ENCODE data around the gene PIGP. TPM values are rescaled to one million over a fixed set of nuclear protein-coding genes. Genes with fewer than 3 reads are reported as not detected.
"Not testable (repeated sequence)": the region's sequence is repeated elsewhere in the genome, so short reads cannot be mapped to it uniquely, and the experiment has no call there.

PIGP gene
- total RNA-seq, 1 donor from 2014 or later, result 37.6 TPM

DNA sequence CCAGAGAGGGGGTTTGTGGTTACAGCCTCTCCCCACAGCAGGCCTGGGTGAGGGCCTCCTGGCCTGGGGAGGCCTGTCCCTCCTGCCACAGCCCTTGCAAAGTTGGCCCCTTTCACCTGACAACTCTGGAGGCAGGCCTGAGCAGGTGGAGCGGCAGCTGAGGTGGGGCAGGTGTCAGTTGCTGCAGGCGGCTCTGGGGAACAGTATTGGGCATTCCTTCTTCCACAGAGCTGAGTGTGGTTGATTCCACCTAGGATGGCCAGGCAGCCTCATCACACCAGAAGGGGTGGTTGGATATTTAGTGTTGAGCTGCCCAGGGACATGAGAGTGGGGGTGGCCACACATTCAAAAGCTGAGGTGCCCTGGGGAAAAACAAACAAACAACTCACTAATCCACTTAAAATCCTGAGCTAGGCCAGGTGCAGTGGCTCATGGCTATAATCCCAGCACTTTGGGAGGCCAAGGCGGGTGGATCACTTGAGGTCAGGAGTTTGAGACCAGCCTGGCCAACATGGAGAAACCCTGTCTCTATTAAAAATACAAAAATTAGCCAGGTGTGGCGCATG is 31.1 kb downstream of the PIGP start:
- no peak overlapping the region for H3K4me3 ChIP-seq
- H3K27me3 ChIP-seq (ENCODE audit: low read depth), result peaks cover 4% of the 10 kb centered on the region
- TF ChIP-seq, protein P1, sequence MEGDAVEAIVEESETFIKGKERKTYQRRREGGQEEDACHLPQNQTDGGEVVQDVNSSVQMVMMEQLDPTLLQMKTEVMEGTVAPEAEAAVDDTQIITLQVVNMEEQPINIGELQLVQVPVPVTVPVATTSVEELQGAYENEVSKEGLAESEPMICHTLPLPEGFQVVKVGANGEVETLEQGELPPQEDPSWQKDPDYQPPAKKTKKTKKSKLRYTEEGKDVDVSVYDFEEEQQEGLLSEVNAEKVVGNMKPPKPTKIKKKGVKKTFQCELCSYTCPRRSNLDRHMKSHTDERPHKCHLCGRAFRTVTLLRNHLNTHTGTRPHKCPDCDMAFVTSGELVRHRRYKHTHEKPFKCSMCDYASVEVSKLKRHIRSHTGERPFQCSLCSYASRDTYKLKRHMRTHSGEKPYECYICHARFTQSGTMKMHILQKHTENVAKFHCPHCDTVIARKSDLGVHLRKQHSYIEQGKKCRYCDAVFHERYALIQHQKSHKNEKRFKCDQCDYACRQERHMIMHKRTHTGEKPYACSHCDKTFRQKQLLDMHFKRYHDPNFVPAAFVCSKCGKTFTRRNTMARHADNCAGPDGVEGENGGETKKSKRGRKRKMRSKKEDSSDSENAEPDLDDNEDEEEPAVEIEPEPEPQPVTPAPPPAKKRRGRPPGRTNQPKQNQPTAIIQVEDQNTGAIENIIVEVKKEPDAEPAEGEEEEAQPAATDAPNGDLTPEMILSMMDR (IDR thresholded peaks at IDR 0.05; ENCODE audit: borderline replicate concordance), result no peak
- H3K9me3 ChIP-seq (replicated peaks), result no peaks in the 10 kb centered on the region
- no peak for DNase-seq
- intact Hi-C loops (cut with micrococcal nuclease), result no loop called here
- H3K27ac ChIP-seq (replicated peaks), result no peak overlapping the region
- H3K4me1 ChIP-seq, result no peaks in the 10 kb centered on the region
- H3K36me3 ChIP-seq, result no peaks in the 10 kb centered on the region

DNA sequence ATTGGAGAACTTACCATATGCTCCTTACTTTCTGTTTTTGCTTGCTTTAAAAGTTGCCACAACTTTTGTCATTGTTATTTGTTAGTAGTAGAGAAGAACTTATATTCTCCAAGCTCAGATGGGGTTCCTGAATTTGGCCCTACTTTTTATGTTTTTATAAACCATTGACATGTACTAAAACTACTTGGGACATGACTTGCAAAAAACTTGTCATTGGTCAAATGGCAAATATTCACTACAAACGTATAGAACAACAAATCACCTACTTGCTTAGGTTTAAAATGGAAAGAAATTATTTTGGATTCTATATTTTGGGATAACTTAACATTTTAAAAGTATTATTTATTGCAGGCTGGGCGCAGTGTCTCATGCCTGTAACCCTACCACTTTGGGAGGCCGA is 32.7 kb downstream of the PIGP start:
- no peaks in the 10 kb centered on the region for H3K36me3 ChIP-seq
- no peak for DNase-seq
- no peak overlapping the region for H3K27ac ChIP-seq (replicated peaks)
- H3K27me3 ChIP-seq (ENCODE audit: low read depth), result no peaks in the 10 kb centered on the region
- no peaks in the 10 kb centered on the region for H3K4me1 ChIP-seq
- no peak overlapping the region for H3K4me3 ChIP-seq
- TF ChIP-seq, protein P1 (IDR thresholded peaks at IDR 0.05; ENCODE audit: borderline replicate concordance), result no peak
- intact Hi-C loops (cut with micrococcal nuclease), result no loop called here
- no peaks in the 10 kb centered on the region for H3K9me3 ChIP-seq (replicated peaks)

DNA sequence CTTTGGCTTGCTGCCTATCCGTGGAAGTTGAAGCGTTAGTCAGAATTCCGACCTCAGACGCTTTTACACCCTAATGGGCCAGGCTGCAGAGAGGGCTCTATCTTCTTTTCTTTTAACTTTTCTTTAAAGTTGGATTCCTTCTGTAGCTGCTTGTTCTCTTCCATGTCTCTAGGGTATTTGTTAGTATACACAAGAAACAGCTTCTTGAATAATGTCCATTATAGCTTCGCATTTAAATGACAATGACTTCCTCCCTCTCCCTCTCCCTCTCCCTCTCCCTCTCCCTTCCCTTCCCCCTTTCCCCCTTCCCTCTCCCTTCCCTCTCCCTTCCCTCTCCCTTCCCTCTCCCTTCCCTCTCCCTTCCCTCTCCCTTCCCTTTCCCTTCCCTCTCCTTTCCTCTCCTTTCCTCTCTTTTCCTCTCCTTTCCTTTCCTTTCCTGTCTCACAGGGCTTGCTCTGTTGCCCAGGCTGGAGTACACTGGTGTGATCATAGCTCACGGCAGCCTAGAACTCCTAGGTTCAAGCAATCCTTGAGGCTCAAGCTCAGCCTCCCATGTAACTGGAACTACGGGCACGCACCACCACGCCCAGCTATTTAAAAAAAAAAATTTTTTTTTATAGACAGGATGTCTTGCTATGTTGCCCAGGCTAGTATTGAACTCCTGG is 33.3 kb downstream of the PIGP start:
- Histone ChIP-seq H3K4me1 (no peaks in the 10 kb centered on the region), H3K36me3 (no peaks in the 10 kb centered on the region), H3K4me3 (no peak overlapping the region), H3K27ac (replicated peaks) (no peak overlapping the region), H3K9me3 (replicated peaks) (no peaks in the 10 kb centered on the region), H3K27me3 (ENCODE audit: low read depth) (no peaks in the 10 kb centered on the region)
- TF ChIP-seq, protein P1 (IDR thresholded peaks at IDR 0.05; ENCODE audit: borderline replicate concordance), result no peak
- DNase-seq, result no peak
- intact Hi-C loops (cut with micrococcal nuclease), result no loop called here

DNA sequence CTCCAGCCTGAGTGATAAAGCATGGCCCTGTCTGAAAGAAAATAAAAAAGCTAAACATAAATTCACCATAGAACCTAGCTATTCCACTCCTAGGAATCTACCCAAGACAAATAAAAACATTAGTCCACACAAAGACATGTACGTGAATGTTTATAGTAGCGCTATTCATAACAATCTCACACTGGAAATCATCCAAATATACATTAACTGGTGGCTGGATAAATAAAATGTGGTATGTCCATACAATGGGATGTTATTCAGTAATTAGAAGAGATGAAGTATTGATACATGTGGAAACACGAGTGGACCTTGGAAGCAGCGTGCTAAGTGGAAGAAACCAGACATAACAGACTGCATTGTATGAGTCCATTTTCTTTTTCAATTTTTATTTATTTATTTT is 36.7 kb downstream of the PIGP start:
- Histone ChIP-seq H3K9me3 (replicated peaks) (no peaks in the 10 kb centered on the region), H3K4me1 (no peaks in the 10 kb centered on the region), H3K27ac (replicated peaks) (no peak overlapping the region), H3K4me3 (no peak overlapping the region), H3K27me3 (ENCODE audit: low read depth) (peaks cover 19% of the 10 kb centered on the region), H3K36me3 (no peaks in the 10 kb centered on the region)
- TF ChIP-seq, protein P1 (IDR thresholded peaks at IDR 0.05; ENCODE audit: borderline replicate concordance), result no peak
- DNase-seq, result no peak
- intact Hi-C loops (cut with micrococcal nuclease), result no loop called here

DNA sequence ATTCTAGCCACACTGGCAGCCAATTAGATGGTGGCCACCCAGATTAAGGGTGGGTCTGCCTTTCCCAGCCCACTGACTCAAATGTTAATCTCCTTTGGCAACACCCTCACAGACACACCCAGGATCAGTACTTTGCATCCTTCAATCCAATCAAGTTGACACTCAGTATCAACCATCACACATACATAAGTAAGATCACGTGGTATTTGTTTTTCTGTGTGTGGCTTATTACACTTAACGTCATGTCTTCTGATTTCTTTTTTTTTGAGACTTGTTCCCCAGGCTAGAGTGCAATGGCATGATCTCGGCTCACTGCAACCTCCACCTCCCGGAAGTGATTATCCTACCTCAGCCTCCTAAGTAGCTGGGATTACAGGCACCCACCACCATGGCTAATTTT is 38.5 kb downstream of the PIGP start:
- H3K9me3 ChIP-seq (replicated peaks); H3K36me3 ChIP-seq; H3K27ac ChIP-seq (replicated peaks); intact Hi-C loops (cut with micrococcal nuclease); DNase-seq; H3K4me3 ChIP-seq; H3K4me1 ChIP-seq: not testable (repeated sequence)
- peaks cover 19% of the 10 kb centered on the region for H3K27me3 ChIP-seq (ENCODE audit: low read depth)

DNA sequence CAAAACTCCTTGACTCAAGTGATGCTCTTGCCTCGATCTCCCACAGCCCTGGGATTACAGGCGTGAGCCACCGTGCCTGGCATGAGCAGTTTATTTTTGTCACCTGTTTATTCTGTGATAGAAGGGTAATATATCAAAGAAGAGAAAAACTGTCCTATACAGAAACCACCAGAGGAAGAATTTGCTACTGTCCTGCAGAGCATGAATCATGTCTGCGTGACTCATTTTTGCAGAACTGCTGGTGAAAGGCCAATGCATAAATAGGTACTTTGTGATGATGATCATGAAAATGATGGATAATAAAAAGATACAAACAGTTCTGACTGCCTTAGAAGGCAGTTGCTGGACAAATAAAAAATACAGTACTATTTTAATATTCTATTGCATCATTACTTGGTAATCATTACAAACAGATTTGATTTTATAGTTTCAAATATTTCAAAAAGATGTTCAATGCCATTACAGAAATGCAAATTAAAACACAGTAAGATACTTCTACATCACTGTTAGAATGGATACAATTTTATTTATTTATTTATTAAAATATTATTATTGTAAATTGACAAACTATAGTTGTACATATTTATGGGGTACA is 39.9 kb downstream of the PIGP start:
- no peak for DNase-seq
- no peaks in the 10 kb centered on the region for H3K36me3 ChIP-seq
- H3K4me3 ChIP-seq, result no peak overlapping the region
- peaks cover 24% of the 10 kb centered on the region for H3K27me3 ChIP-seq (ENCODE audit: low read depth)
- TF ChIP-seq, protein P1 (IDR thresholded peaks at IDR 0.05; ENCODE audit: borderline replicate concordance), result no peak
- H3K27ac ChIP-seq (replicated peaks), result no peak overlapping the region
- no peaks in the 10 kb centered on the region for H3K9me3 ChIP-seq (replicated peaks)
- H3K4me1 ChIP-seq, result no peaks in the 10 kb centered on the region
- intact Hi-C loops (cut with micrococcal nuclease), result no loop called here

Data from left ventricle myocardium inferior (tissue), 1 donor.